ENCODE data around the gene ZBTB42. TPM values are rescaled to one million over a fixed set of nuclear protein-coding genes. Genes with fewer than 3 reads are reported as not detected.

The ZBTB42 gene
- total and polyA plus RNA-seq, 2 of the 13 experiments (the other 11 are each of a cell fraction or from before 2014, with no cell fraction given): 2.8 to 4.2 TPM

- TF ChIP-seq XRCC5 (optimal IDR thresholded peaks at IDR 0.05; ENCODE audit: low read length) (no peak), TBP (CRISPR knock-in tag; IDR thresholded peaks at IDR 0.05) (no peak), DZIP1 (CRISPR knock-in tag; IDR thresholded peaks at IDR 0.05) (0 out of 2 replicates have a peak, but pooled peaks have one; percentile 47), NCOA2 (CRISPR knock-in tag; IDR thresholded peaks at IDR 0.05) (no peak), HNRNPL (IDR thresholded peaks at IDR 0.05; ENCODE audit: low read depth, low read length) (peak; percentile 66; the same call in 1 of the 2 replicates), NFE2 (CRISPR knock-in tag; IDR thresholded peaks at IDR 0.05) (no peak), HDAC2 (CRISPR knock-in tag; IDR thresholded peaks at IDR 0.05) (0 out of 2 replicates have a peak, but pooled peaks have one; percentile 17), PAX8 (CRISPR knock-in tag; IDR thresholded peaks at IDR 0.05; ENCODE audit: borderline replicate concordance) (no peak), ZNF790 (CRISPR knock-in tag; IDR thresholded peaks at IDR 0.05; ENCODE audit: borderline replicate concordance) (no peak), KDM2A (CRISPR knock-in tag; IDR thresholded peaks at IDR 0.05; ENCODE audit: borderline replicate concordance, low read depth) (peak; percentile 30; the same call in 1 of the 2 replicates), STAG1 (CRISPR knock-in tag; IDR thresholded peaks at IDR 0.05) (no peak), ZMYM3 (CRISPR knock-in tag; IDR thresholded peaks at IDR 0.05) (no peak; the same call in 1 of the 2 replicates), KLF16 (CRISPR knock-in tag; IDR thresholded peaks at IDR 0.05) (no peak), KMT2A (CRISPR knock-in tag; IDR thresholded peaks at IDR 0.05) (no peak), ATRX (CRISPR knock-in tag; IDR thresholded peaks at IDR 0.05; ENCODE audit: borderline replicate concordance) (no peak), IRF2 (CRISPR knock-in tag; IDR thresholded peaks at IDR 0.05) (no peak), FOXC1 (CRISPR knock-in tag; IDR thresholded peaks at IDR 0.05; ENCODE audit: borderline replicate concordance) (peak; percentile 59), HOXA3 (CRISPR knock-in tag; IDR thresholded peaks at IDR 0.05) (no peak; the same call in 1 of the 2 replicates), ERF (CRISPR knock-in tag; IDR thresholded peaks at IDR 0.05) (no peak), KMT2B (CRISPR knock-in tag; IDR thresholded peaks at IDR 0.05) (no peak), REPIN1 (CRISPR knock-in tag; IDR thresholded peaks at IDR 0.05; ENCODE audit: borderline replicate concordance, low read depth) (0 out of 2 replicates have a peak, but pooled peaks have one; percentile 9), ZBTB4 (CRISPR knock-in tag; IDR thresholded peaks at IDR 0.05; ENCODE audit: borderline replicate concordance) (peak; percentile 71; the same call in 1 of the 2 replicates), MEF2D (CRISPR knock-in tag; IDR thresholded peaks at IDR 0.05) (no peak), HMG20B (CRISPR knock-in tag; conservative IDR thresholded peaks at IDR 0.05) (peak; percentile 26; the same call in 1 of the 2 replicates)
These were observed 3.5 kb upstream of the ZBTB42 start (continued) for GRCh38 chr14:104797115-104798044.

Data from HepG2 (cell line).